H9 (cell line): ENCODE data around the gene RND2. TPM values are rescaled to one million over a fixed set of nuclear protein-coding genes. Genes with fewer than 3 reads are reported as not detected.

Experiments
- DNase-seq: peaks from one replicate; pipeline ENCODE4 v3.0.0-alpha.2; 2017
- H2AFZ ChIP-seq: one replicate; pipeline ENCODE4 v1.6.1; 2013; ENCODE audit warnings: mild to moderate bottlenecking, low read length, control low read depth, moderate library complexity
- H2AK5ac ChIP-seq: 2 replicates; pipeline ENCODE4 v1.6.1; 2013; ENCODE audit warnings: low read length, control low read depth, mixed read lengths; ENCODE audit not compliant: insufficient read length
- H2BK120ac ChIP-seq: one replicate; pipeline ENCODE4 v1.6.1; 2013; ENCODE audit warnings: low read depth, mild to moderate bottlenecking, low read length, control low read depth, inconsistent platforms; ENCODE audit not compliant: poor library complexity, severe bottlenecking
- H2BK12ac ChIP-seq: 2 replicates; pipeline ENCODE4 v1.6.1; 2013; ENCODE audit warnings: low read length, control low read depth, mixed read lengths, low read depth; ENCODE audit not compliant: insufficient read length
- H2BK15ac ChIP-seq: 2 replicates; pipeline ENCODE4 v1.6.1; 2013; ENCODE audit warnings: low read depth, low read length, control low read depth
- H2BK20ac ChIP-seq: one replicate; pipeline ENCODE4 v1.6.1; 2013; ENCODE audit warnings: low read depth, mild to moderate bottlenecking, low read length, control low read depth, inconsistent platforms; ENCODE audit not compliant: poor library complexity, severe bottlenecking
- H2BK5ac ChIP-seq: 2 replicates; pipeline ENCODE4 v1.6.1; 2013; ENCODE audit warnings: low read length, control low read depth, mixed read lengths; ENCODE audit not compliant: insufficient read length
- H3K14ac ChIP-seq: 2 replicates; pipeline ENCODE4 v1.6.1; 2013; ENCODE audit warnings: low read length, control low read depth; ENCODE audit not compliant: insufficient read depth
- H3K18ac ChIP-seq: 2 replicates; pipeline ENCODE4 v1.6.1; 2013; ENCODE audit warnings: low read depth, mild to moderate bottlenecking, mixed read lengths, low read length, control low read depth; ENCODE audit not compliant: insufficient read length
- H3K23ac ChIP-seq: 2 replicates; pipeline ENCODE4 v1.6.1; 2013; ENCODE audit warnings: low read length, control low read depth, mixed read lengths, low read depth; ENCODE audit not compliant: insufficient read length
- H3K23me2 ChIP-seq: 2 replicates; pipeline ENCODE4 v1.6.1; 2013; ENCODE audit warnings: low read depth, mild to moderate bottlenecking, mixed read lengths, low read length, control low read depth; ENCODE audit not compliant: insufficient read length, poor library complexity, severe bottlenecking
- H3K27ac ChIP-seq: 2 replicates; pipeline ENCODE4 v1.5.1; 2013; ENCODE audit warnings: low read length, control low read depth, mixed read lengths, low read depth; ENCODE audit not compliant: insufficient read length
- H3K27me3 ChIP-seq: 2 replicates; pipeline ENCODE4 v1.6.1; 2013; ENCODE audit warnings: low read length, control low read depth, inconsistent platforms; ENCODE audit not compliant: insufficient read depth
- H3K4ac ChIP-seq: 2 replicates; pipeline ENCODE4 v1.6.1; 2013; ENCODE audit warnings: low read depth, mild to moderate bottlenecking, control low read depth, inconsistent platforms, low read length, moderate library complexity
- H3K4me1 ChIP-seq: 2 replicates; pipeline ENCODE4 v1.6.1; 2013; ENCODE audit warnings: low read length, control low read depth, inconsistent platforms; ENCODE audit not compliant: insufficient read depth
- H3K4me2 ChIP-seq: 2 replicates; pipeline ENCODE4 v1.6.1; 2013; ENCODE audit warnings: low read length, control low read depth, mixed read lengths; ENCODE audit not compliant: insufficient read length, insufficient read depth
- H3K56ac ChIP-seq: 2 replicates; pipeline ENCODE4 v1.6.1; 2013; ENCODE audit warnings: low read depth, mild to moderate bottlenecking, mixed read lengths, low read length, control low read depth; ENCODE audit not compliant: insufficient read length
- H3K79me1 ChIP-seq: 2 replicates; pipeline ENCODE4 v1.6.1; 2013; ENCODE audit warnings: low read depth, mild to moderate bottlenecking, moderate library complexity, low read length, control low read depth, inconsistent platforms; ENCODE audit not compliant: insufficient read depth, poor library complexity, severe bottlenecking
- H3K79me2 ChIP-seq: 2 replicates; pipeline ENCODE4 v1.6.1; 2013; ENCODE audit warnings: low read length, control low read depth, inconsistent platforms; ENCODE audit not compliant: insufficient read depth
- H3K9ac ChIP-seq: 2 replicates; pipeline ENCODE4 v1.6.1; 2013; ENCODE audit warnings: low read length, control low read depth, mixed read lengths; ENCODE audit not compliant: insufficient read length; ENCODE audit errors: extremely low read depth
- H3K9me3 ChIP-seq: one replicate; pipeline ENCODE4 v1.6.1; 2013; ENCODE audit warnings: low read depth, low read length, inconsistent platforms; ENCODE audit not compliant: control insufficient read depth
- H3T11ph ChIP-seq: one replicate; pipeline ENCODE4 v1.6.1; 2013; ENCODE audit warnings: mild to moderate bottlenecking, low read length, control low read depth, inconsistent platforms
- H4K20me1 ChIP-seq: one replicate; pipeline ENCODE4 v1.6.1; 2013; ENCODE audit not compliant: control insufficient read depth, insufficient read length, insufficient read depth
- H4K5ac ChIP-seq: 2 replicates; pipeline ENCODE4 v1.6.1; 2013; ENCODE audit warnings: low read depth, mild to moderate bottlenecking, mixed read lengths, low read length, control low read depth; ENCODE audit not compliant: insufficient read length
- H4K8ac ChIP-seq: replicated peaks from 2 replicates; pipeline ENCODE4 v1.6.1; 2013; ENCODE audit warnings: low read length, control low read depth, mixed read lengths, low read depth; ENCODE audit not compliant: insufficient read length
- H4K91ac ChIP-seq: 2 replicates; pipeline ENCODE4 v1.6.1; 2013; ENCODE audit warnings: low read depth, mild to moderate bottlenecking, moderate library complexity, mixed read lengths, low read length, control low read depth; ENCODE audit not compliant: insufficient read length
- H3K27ac Mint-ChIP-seq, 3 experiments: 2 replicates in 2 of 3; 3 replicates in 1 of 3; pipeline ENCODE4 v1.8.0; 2020 to 2021; ENCODE audit warnings: mixed read lengths in 3 of 3, mild to moderate bottlenecking in 1 of 3, moderate library complexity in 1 of 3
- H3K27me3 Mint-ChIP-seq: 2 replicates; pipeline ENCODE4 v1.8.0; 2021; ENCODE audit warnings: low read depth, mild to moderate bottlenecking, moderate library complexity, mixed read lengths
- H3K36me3 Mint-ChIP-seq, 3 experiments: 2 replicates in 2 of 3; 3 replicates in 1 of 3; pipeline ENCODE4 v1.8.0; 2020 to 2021; ENCODE audit warnings: low read depth in 3 of 3, mixed read lengths in 3 of 3; ENCODE audit not compliant: insufficient read depth in 1 of 3
- H3K4me1 Mint-ChIP-seq, 2 experiments: 2 replicates each; pipeline ENCODE4 v1.8.0; 2020; ENCODE audit warnings: mixed read lengths in 2 of 2
- H3K4me3 Mint-ChIP-seq, 2 experiments: 2 replicates in 1 of 2; 3 replicates in 1 of 2; pipeline ENCODE4 v1.8.0; 2020 to 2021; ENCODE audit warnings: mild to moderate bottlenecking in 2 of 2, mixed read lengths in 2 of 2, moderate library complexity in 1 of 2
- H3K9me3 Mint-ChIP-seq, 2 experiments: 2 replicates in 1 of 2; 3 replicates in 1 of 2; pipeline ENCODE4 v1.8.0; 2020; ENCODE audit warnings: mild to moderate bottlenecking in 2 of 2, mixed read lengths in 2 of 2, moderate library complexity in 1 of 2
- WGBS: extraction: QIAGEN DNeasy Blood & Tissue Kit; methylation state at CpG from one replicate; pipeline ENCODE4 v1.1.7; 2013; ENCODE audit warnings: missing lambda C conversion rate, low lambda C conversion rate, mixed read lengths; ENCODE audit not compliant: insufficient read length; ENCODE audit errors: extremely low coverage; 5-methylcytosine and 5-hydroxymethylcytosine counted together
- total RNA-seq: library from RNA; stranded (reverse); gene quantifications from 2 replicates; pipeline ENCODE4 v1.2.1, GENCODE V29; 2021
- TF ChIP-seq, protein P1 (sequence below): fragments of 200-600 bp; sonication (generic); conservative IDR thresholded peaks from 3 replicates; pipeline ENCODE4 v1.8.0; 2021; ENCODE audit warnings: antibody characterized with exemption, mild to moderate bottlenecking

Gene RND2
- total RNA-seq, 1 experiment from 2014 or later: 47.8 TPM

DNA sequence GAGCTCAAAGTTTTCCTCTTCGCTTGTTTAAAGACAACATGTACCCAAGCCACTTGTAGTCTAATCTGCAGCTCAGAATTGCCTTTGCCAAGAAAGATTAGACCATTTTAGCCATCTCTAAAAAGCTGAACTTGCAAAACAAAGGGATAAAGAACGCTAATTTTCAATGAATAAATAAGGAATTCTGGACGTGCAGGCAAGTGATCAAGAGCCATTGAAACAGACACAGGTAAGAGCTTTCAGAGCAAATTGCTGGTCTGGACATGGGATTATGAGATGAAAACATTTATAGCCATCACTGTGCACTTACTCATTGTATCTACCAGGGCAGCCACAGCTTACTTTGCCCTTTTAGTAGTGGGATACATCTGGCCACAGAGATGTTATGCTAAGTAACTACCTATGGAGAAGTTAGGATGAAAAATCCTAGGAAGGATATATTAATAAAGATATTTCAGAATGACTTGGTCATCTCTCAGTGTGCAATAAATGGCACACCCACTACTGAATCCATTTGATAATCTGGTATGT lies 44.4 kb downstream of the RND2 start:
- Histone ChIP-seq H2BK120ac (no peak overlapping the region), H2AFZ (no peak overlapping the region), H3K9me3 (no peaks in the 10 kb centered on the region), H3K14ac (no peak overlapping the region), H2BK20ac (no peak overlapping the region), H2BK5ac (no peak overlapping the region), H3K4me2 (no peak overlapping the region), H3K27ac (no peak overlapping the region), H3K79me2 (no peaks in the 10 kb centered on the region), H4K5ac (no peak overlapping the region), H4K91ac (no peak overlapping the region), H3K56ac (no peak overlapping the region), H2BK12ac (no peak overlapping the region), H3K18ac (no peak overlapping the region), H3K23ac (no peak overlapping the region), H2BK15ac (no peak overlapping the region), H3K4ac (no peak overlapping the region), H3K9ac (no peak overlapping the region), H3K4me1 (no peaks in the 10 kb centered on the region), H3K27me3 (no peaks in the 10 kb centered on the region), H3K79me1 (no peaks in the 10 kb centered on the region), H3T11ph (no peak overlapping the region), H3K23me2 (no peaks in the 10 kb centered on the region), H4K8ac (no peak overlapping the region), H4K20me1 (no peaks in the 10 kb centered on the region), H2AK5ac (no peak overlapping the region)
- H3K4me1 Mint-ChIP-seq: peaks cover 3 to 7% of the 10 kb centered on the region in 2 experiments
- no peak for DNase-seq
- H3K27me3 Mint-ChIP-seq: no peaks in the 10 kb centered on the region
- H3K27ac Mint-ChIP-seq: peak overlapping the region in 1 of 3 experiments; percentile 88; a peak in 1 of 7 replicates
- WGBS: no CpG with 5 or more reads among the region's 3 CpGs
- peaks cover 3 to 44% (median 38%) of the 10 kb centered on the region in 3 experiments; a peak in 6 of 7 replicates for H3K36me3 Mint-ChIP-seq
- H3K9me3 Mint-ChIP-seq: no peaks in the 10 kb centered on the region
- no peak overlapping the region for H3K4me3 Mint-ChIP-seq
- TF ChIP-seq, protein P1, sequence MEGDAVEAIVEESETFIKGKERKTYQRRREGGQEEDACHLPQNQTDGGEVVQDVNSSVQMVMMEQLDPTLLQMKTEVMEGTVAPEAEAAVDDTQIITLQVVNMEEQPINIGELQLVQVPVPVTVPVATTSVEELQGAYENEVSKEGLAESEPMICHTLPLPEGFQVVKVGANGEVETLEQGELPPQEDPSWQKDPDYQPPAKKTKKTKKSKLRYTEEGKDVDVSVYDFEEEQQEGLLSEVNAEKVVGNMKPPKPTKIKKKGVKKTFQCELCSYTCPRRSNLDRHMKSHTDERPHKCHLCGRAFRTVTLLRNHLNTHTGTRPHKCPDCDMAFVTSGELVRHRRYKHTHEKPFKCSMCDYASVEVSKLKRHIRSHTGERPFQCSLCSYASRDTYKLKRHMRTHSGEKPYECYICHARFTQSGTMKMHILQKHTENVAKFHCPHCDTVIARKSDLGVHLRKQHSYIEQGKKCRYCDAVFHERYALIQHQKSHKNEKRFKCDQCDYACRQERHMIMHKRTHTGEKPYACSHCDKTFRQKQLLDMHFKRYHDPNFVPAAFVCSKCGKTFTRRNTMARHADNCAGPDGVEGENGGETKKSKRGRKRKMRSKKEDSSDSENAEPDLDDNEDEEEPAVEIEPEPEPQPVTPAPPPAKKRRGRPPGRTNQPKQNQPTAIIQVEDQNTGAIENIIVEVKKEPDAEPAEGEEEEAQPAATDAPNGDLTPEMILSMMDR: no peak
